Transverse colon (tissue), 4 donors: ENCODE results near the gene RNPEPL1. TPM values are rescaled to one million over a fixed set of nuclear protein-coding genes. Genes with fewer than 3 reads are reported as not detected.

Experiments used
- DNase-seq: peaks from one replicate; pipeline ENCODE4 v3.0.0-alpha.2; 2019
- H3K27ac ChIP-seq, 4 donors: fragments of 200-600 bp; sonication (generic); 2 replicates each; pipeline ENCODE4 v1.5.1; 2016 to 2018; ENCODE audit warnings: inconsistent platforms in 4 of 4
- H3K27me3 ChIP-seq: fragments of 200-600 bp; sonication (generic); 2 replicates; pipeline ENCODE4 v1.5.1; 2017; ENCODE audit warnings: inconsistent platforms
- H3K36me3 ChIP-seq, 4 donors: fragments of 200-600 bp; sonication (generic); 2 replicates each; pipeline ENCODE4 v1.5.1; 2017 to 2019; ENCODE audit warnings: inconsistent platforms in 4 of 4
- H3K4me1 ChIP-seq, 4 donors: fragments of 200-600 bp; sonication (generic); 2 replicates each; pipeline ENCODE4 v1.5.1; 2017 to 2020; ENCODE audit warnings: inconsistent platforms in 4 of 4
- H3K4me3 ChIP-seq, 4 donors: fragments of 200-600 bp; sonication (generic); 1 replicate in 1 of 4; 2 replicates in 3 of 4; pipeline versions ENCODE4 v1.5.1 to v1.6.1; 2017 to 2019; ENCODE audit warnings: inconsistent platforms in 4 of 4
- H3K9me3 ChIP-seq, 2 donors: fragments of 200-600 bp; sonication (generic); 2 replicates each; pipeline ENCODE4 v1.5.1; 2017 to 2019; ENCODE audit warnings: inconsistent platforms in 2 of 2
- CTCF ChIP-seq, 5 experiments: fragments of 200-600 bp in 3 of 5; fragments of 450-650 bp in 2 of 5; sonication (generic) in 3 of 5; IDR thresholded peaks; 1 replicate in 2 of 5; 2 replicates in 3 of 5; pipeline ENCODE4 v1.5.1; 2016 to 2017; ENCODE audit warnings: antibody characterized with exemption in 5 of 5, inconsistent platforms in 3 of 5, mild to moderate bottlenecking in 2 of 5, moderate library complexity in 1 of 5
- EP300 ChIP-seq: sonication (generic); formaldehyde crosslinking; IDR thresholded peaks from one replicate; pipeline ENCODE4 v1.6.1; 2017; ENCODE audit warnings: antibody characterized with exemption, low read depth
- POLR2A ChIP-seq: fragments of 450-650 bp; IDR thresholded peaks from one replicate; pipeline ENCODE4 v1.6.1; 2016; ENCODE audit warnings: antibody characterized with exemption, mild to moderate bottlenecking, moderate library complexity
- POLR2AphosphoS5 ChIP-seq, 3 donors: sonication (generic); formaldehyde crosslinking; IDR thresholded peaks; one replicate each; pipeline ENCODE4 v1.6.1; 2016; ENCODE audit warnings: antibody characterized with exemption in 3 of 3
- WGBS, 2 donors: methylation state at CpG; one replicate each; pipeline ENCODE4 v1.1.5; 2018; ENCODE audit warnings: low coverage in 1 of 2; 5-methylcytosine and 5-hydroxymethylcytosine counted together
- in situ Hi-C, 4 donors: fragments of 200-750 bp; cut with MboI; loops; one replicate each; pipeline versions ENCODE4 v1.15.0 to v1.15.1; 2017; ENCODE audit warnings: low sequenced_read_pairs in 3 of 4, low pct_ligation_motif_present in 1 of 4, low pct_unique_long_range_greater_than_20kb in 1 of 4
- intact Hi-C: fragments of 100-400 bp; cut with DNase I; formaldehyde crosslinking; loops from one replicate; pipeline ENCODE4 v1.15.1; 2023; ENCODE audit warnings: low total_unique reads
- total RNA-seq, 4 donors: library from RNA; depleted of rRNA; stranded (reverse); fragments of >200 nt; gene quantifications; one replicate each; pipeline ENCODE4 v1.1.0, GENCODE V29; 2016

Gene RNPEPL1
- total RNA-seq, 4 donors from 2014 or later, result 118 to 208 (median 151) TPM

DNA sequence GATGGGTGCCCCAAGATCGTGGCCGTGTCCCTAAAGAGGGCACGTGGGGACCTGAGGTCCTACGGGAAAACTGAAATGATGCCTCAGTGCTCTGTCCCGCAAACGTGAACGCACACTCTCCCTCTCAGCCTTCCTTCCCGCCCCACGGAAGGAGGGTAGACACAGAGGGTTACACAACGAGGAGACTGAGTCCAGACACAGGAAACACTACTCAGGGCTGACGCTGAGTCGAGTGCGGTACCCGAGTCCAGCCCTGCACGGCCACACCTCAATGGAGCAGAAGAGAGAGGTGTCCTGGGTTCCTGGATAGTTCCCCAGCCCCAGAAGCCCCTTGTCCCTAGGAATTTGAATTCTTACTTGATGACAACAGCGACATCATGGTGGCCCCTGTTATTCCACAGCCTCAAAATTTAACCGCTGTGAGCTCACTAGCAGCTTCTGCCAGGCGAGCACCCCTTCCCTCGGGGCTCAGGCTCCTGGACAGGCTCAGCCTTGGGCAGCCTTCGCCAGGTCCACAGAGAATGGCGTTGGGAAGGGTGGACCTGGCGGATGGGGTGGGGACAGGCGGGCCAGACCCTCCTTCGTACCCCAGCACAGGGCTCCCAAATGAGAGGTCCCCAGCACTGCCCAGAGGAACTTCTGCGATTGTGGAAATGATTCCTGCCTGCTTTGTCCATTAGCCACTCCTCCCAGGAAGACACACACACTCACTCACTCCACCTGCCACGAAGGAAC is 980 bp upstream of the RNPEPL1 start:
- in situ Hi-C loops (no loop called here), intact Hi-C loops (no loop called here)
- Histone ChIP-seq H3K4me1 (peaks cover 39 to 63% (median 52%) of the 10 kb centered on the region in 4 donors), H3K4me3 (peak overlapping the region; percentile 47 to 77 (median 70)), H3K36me3 (no peaks in the 10 kb centered on the region), H3K27me3 (no peaks in the 10 kb centered on the region), H3K9me3 (no peaks in the 10 kb centered on the region), H3K27ac (peak overlapping the region; percentile 96 to 99 (median 97))
- no peak for TF ChIP-seq POLR2A
- TF ChIP-seq EP300, result no peak
- TF ChIP-seq POLR2AphosphoS5 (IDR thresholded peaks at IDR 0.05), result no peak
- 27% methylated on average over 26 of the region's 26 CpGs; no CpG with 5 or more reads in 1 of the 2 donors for WGBS, 2 donors
- DNase-seq, result peak; percentile 55

DNA sequence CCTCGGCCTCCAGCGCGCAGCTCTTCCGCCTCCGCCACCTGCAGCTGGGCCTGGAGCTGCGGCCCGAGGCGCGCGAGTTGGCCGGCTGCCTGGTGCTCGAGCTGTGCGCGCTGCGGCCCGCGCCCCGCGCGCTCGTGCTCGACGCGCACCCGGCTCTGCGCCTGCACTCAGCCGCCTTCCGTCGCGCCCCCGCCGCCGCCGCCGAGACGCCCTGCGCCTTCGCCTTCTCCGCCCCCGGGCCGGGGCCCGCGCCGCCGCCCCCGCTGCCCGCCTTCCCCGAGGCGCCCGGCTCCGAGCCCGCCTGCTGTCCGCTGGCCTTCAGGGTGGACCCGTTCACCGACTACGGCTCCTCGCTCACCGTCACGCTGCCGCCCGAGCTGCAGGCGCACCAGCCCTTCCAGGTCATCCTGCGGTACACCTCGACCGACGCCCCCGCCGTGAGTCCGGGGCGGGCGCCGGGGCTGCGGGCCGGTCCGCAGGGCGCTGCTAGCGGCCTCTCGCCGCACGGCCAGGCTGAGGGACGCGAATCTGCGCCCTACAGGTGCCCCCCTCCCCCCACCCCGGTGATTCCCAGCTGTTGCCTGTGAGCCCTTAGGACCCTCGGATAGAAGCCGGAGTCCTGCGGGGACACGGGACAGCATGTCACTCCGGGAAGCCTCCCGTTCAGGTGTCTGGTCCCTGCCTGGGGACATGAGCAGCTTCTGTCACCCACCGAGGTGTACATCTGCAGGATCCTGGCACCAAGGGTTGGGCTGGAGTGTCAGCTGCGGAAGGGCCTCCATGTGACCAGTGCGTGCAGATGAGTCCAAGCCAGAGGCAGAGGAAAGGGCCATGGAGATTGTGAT is 616 bp downstream of the RNPEPL1 start:
- intact Hi-C loops (no loop called here), in situ Hi-C loops (no loop called here)
- Histone ChIP-seq H3K9me3 (no peaks in the 10 kb centered on the region), H3K36me3 (no peaks in the 10 kb centered on the region), H3K4me3 (peak overlapping the region; percentile 66 to 82 (median 74)), H3K27ac (peak overlapping the region; percentile 78 to 90 (median 88)), H3K4me1 (peaks cover 39 to 56% (median 51%) of the 10 kb centered on the region in 4 donors), H3K27me3 (no peaks in the 10 kb centered on the region)
- 1% methylated on average over 32 of the region's 93 CpGs; no CpG with 5 or more reads in 1 of the 2 donors for WGBS, 2 donors
- TF ChIP-seq CTCF (IDR thresholded peaks at IDR 0.05), result no peak
- TF ChIP-seq POLR2AphosphoS5 (IDR thresholded peaks at IDR 0.05), result peak in 1 of 3 donors; percentile 16
- no peak for TF ChIP-seq POLR2A
- no peak for TF ChIP-seq EP300
- peak; percentile 74 for DNase-seq

DNA sequence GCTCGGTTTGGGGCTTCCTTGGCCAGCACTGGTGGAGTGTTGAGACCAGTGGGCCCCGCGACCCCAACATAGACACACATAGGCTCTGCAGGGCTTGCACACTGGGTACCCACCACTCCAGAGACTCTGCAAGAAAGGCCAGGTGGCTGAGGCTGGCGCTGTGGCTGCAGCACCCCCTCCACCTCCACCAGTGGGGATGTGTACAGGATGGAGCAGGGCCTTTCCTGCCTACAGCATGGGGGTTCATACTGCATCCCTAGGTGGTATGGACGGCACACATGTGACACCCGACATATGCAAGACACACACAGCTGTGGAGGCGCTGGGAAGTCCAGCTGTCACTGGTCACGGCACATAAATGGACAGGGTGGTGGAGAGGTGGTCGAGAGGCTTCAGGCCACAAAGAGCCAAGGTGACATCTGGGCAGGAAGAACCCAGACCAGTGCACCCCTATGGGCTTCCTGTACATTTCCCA is 1.3 kb downstream of the RNPEPL1 start:
- in situ Hi-C loops, result no loop called here
- Histone ChIP-seq H3K4me1 (peaks cover 39 to 55% (median 49%) of the 10 kb centered on the region in 4 donors), H3K27ac (peak overlapping the region; percentile 78 to 90 (median 88)), H3K36me3 (no peaks in the 10 kb centered on the region), H3K9me3 (no peaks in the 10 kb centered on the region), H3K4me3 (peak overlapping the region; percentile 66 to 82 (median 74)), H3K27me3 (no peaks in the 10 kb centered on the region)
- no peak for TF ChIP-seq CTCF (IDR thresholded peaks at IDR 0.05)
- no peak for TF ChIP-seq POLR2AphosphoS5 (IDR thresholded peaks at IDR 0.05)
- TF ChIP-seq EP300, result no peak
- TF ChIP-seq POLR2A, result no peak
- no peak for DNase-seq
- 63% methylated on average over 9 of the region's 9 CpGs; no CpG with 5 or more reads in 1 of the 2 donors for WGBS, 2 donors
- intact Hi-C loops, result no loop called here

GRCh38 chr2:240569998-240570530 is 1.8 kb downstream of the RNPEPL1 start:
- Histone ChIP-seq H3K27ac (no peak overlapping the region), H3K4me3 (peak overlapping the region in 1 of 4 donors; percentile 66), H3K4me1 (peaks cover 39 to 50% (median 45%) of the 10 kb centered on the region in 4 donors), H3K27me3 (no peaks in the 10 kb centered on the region), H3K9me3 (no peaks in the 10 kb centered on the region), H3K36me3 (peaks cover 0 to 3% (median 0%) of the 10 kb centered on the region in 4 donors)
- peak; percentile 34 for DNase-seq
- 80% methylated on average over 10 of the region's 15 CpGs; no CpG with 5 or more reads in 1 of the 2 donors for WGBS, 2 donors
- in situ Hi-C loops, result no loop called here
- no peak for TF ChIP-seq POLR2A
- TF ChIP-seq EP300, result no peak
- TF ChIP-seq CTCF (IDR thresholded peaks at IDR 0.05), result no peak
- no peak for TF ChIP-seq POLR2AphosphoS5 (IDR thresholded peaks at IDR 0.05)
- intact Hi-C loops, result no loop called here
